ENCODE measurements around the gene RAVER1.

The RAVER1 gene

GRCh38 chr19:10291554-10292205 lies 41.6 kb downstream of the RAVER1 start:
- no peak for TF ChIP-seq GATA3 (IDR thresholded peaks at IDR 0.05; ENCODE audit: low read depth, low read length)
- TF ChIP-seq GATA2 (IDR thresholded peaks at IDR 0.05; ENCODE audit: low read depth, low read length): no peak

- TF ChIP-seq GATA2 (IDR thresholded peaks at IDR 0.05; ENCODE audit: low read depth, low read length) (no peak), GATA3 (IDR thresholded peaks at IDR 0.05; ENCODE audit: low read depth, low read length) (no peak)
These were observed 42.3 kb downstream of the RAVER1 start for GRCh38 chr19:10290876-10291553.

GRCh38 chr19:10290357-10290875 lies 42.9 kb downstream of the RAVER1 start:
- TF ChIP-seq GATA2 (IDR thresholded peaks at IDR 0.05; ENCODE audit: low read depth, low read length) (no peak), GATA3 (IDR thresholded peaks at IDR 0.05; ENCODE audit: low read depth, low read length) (no peak)

- TF ChIP-seq GATA3 (IDR thresholded peaks at IDR 0.05; ENCODE audit: low read depth, low read length) (no peak), GATA2 (IDR thresholded peaks at IDR 0.05; ENCODE audit: low read depth, low read length) (no peak)
These were observed 43.4 kb downstream of the RAVER1 start, which contains the start of gene ICAM5 for GRCh38 chr19:10289836-10290356. Gene ICAM5 (plus strand): TSS chr19:10289952. CDS start chr19:10290044, 92 bp downstream.

- TF ChIP-seq GATA2 (IDR thresholded peaks at IDR 0.05; ENCODE audit: low read depth, low read length) (0 out of 2 replicates have a peak, but pooled peaks have one; percentile 23), GATA3 (IDR thresholded peaks at IDR 0.05; ENCODE audit: low read depth, low read length) (no peak)
These were observed 44.0 kb downstream of the RAVER1 start for GRCh38 chr19:10289167-10289835.

- TF ChIP-seq GATA3 (IDR thresholded peaks at IDR 0.05; ENCODE audit: low read depth, low read length) (no peak), GATA2 (IDR thresholded peaks at IDR 0.05; ENCODE audit: low read depth, low read length) (peak; percentile 63)
These were observed 44.6 kb downstream of the RAVER1 start for GRCh38 chr19:10288662-10289166.

- TF ChIP-seq GATA2 (IDR thresholded peaks at IDR 0.05; ENCODE audit: low read depth, low read length) (peak; percentile 40; the same call in 1 of the 2 replicates), GATA3 (IDR thresholded peaks at IDR 0.05; ENCODE audit: low read depth, low read length) (no peak)
These were observed 46.3 kb downstream of the RAVER1 start, which contains the start of gene ICAM4 for GRCh38 chr19:10286803-10287737. Gene ICAM4 (plus strand): TSS chr19:10286955. CDS start chr19:10287013, 58 bp downstream.

- TF ChIP-seq GATA3 (IDR thresholded peaks at IDR 0.05; ENCODE audit: low read depth, low read length) (no peak), GATA2 (IDR thresholded peaks at IDR 0.05; ENCODE audit: low read depth, low read length) (no peak)
These were observed 47.9 kb downstream of the RAVER1 start for GRCh38 chr19:10285393-10285792.

GRCh38 chr19:10284960-10285278 lies 48.4 kb downstream of the RAVER1 start:
- TF ChIP-seq GATA3 (IDR thresholded peaks at IDR 0.05; ENCODE audit: low read depth, low read length): no peak
- no peak for TF ChIP-seq GATA2 (IDR thresholded peaks at IDR 0.05; ENCODE audit: low read depth, low read length)

- TF ChIP-seq GATA2 (IDR thresholded peaks at IDR 0.05; ENCODE audit: low read depth, low read length) (no peak), GATA3 (IDR thresholded peaks at IDR 0.05; ENCODE audit: low read depth, low read length) (no peak)
These were observed 49.0 kb downstream of the RAVER1 start for GRCh38 chr19:10284065-10284959.

- no peak for TF ChIP-seq GATA3 (IDR thresholded peaks at IDR 0.05; ENCODE audit: low read depth, low read length)
- TF ChIP-seq GATA2 (IDR thresholded peaks at IDR 0.05; ENCODE audit: low read depth, low read length): no peak
These were observed 49.8 kb downstream of the RAVER1 start for GRCh38 chr19:10283301-10284064.
